ENCODE results near the gene PDIA6. TPM values are rescaled to one million over a fixed set of nuclear protein-coding genes. Genes with fewer than 3 reads are reported as not detected.
"Not testable (repeated sequence)": the region's sequence is repeated elsewhere in the genome, so short reads cannot be mapped to it uniquely, and the experiment has no call there.

Gene PDIA6
- total RNA-seq, 1 donor = 58.7 TPM

DNA sequence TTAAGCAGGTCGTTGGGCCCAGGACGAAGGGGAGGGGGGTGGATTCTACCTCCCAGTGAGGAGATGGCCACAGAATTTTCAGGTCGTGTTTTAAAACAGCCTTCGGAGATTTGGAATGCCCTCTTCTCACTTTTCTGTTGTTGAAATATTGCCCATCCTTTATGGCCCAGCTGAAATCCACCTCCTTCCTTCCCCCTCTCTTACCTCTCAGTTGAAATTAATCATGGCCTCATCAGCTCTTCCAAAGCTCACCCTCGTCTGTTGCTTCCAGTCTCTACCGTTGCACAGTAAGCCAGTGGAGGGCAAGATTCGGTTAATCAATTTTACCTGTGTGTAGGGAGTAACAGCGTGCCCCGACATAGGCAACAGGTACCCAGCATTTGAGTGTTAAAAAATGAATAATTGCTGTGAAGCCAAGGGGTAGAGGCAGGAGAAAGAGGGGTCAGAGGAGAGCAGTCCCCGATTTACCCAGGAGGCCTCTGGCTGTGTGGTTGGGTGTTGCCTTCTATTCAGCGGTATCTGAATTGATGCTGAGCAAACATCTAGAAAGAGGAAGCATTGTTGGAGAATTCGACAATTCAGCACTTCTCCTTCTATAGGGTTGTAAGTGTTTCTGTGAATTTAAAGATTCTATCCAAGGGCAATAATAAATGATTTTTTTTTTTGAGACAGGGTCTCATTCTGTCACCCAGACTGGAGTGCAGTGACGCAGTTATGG lies 8.6 kb upstream of the PDIA6 start:
- Histone ChIP-seq H3K4me3 (ENCODE audit: low read length) (no peak overlapping the region), H3K9me3 (ENCODE audit: low read depth, low read length) (no peaks in the 10 kb centered on the region), H3K27me3 (ENCODE audit: insufficient read depth, low read length) (peaks cover 4% of the 10 kb centered on the region), H3K4me1 (ENCODE audit: insufficient read depth, low read length) (peaks cover 10% of the 10 kb centered on the region)

DNA sequence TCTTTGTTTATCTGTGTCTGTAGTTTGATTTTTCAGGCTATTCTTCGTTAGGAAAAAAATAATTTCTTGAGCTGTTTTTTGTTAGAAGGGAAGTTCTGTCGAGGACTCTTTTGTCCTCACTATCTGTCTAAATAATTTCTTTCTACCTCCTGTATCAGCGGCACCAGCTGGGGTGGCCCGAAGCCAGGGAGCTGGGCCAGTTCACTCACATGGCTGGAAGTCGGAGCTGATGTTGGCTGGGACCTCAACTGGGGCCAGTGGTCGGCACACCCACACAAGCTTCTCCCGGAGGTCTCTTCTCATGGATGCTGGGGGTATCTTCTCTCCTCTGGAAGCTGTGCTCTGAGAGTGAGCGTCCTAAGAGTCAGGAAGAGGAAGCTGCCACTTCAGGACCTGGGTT lies 8.0 kb upstream of the PDIA6 start:
- Histone ChIP-seq H3K4me3 (ENCODE audit: low read length) (no peak overlapping the region), H3K4me1 (ENCODE audit: insufficient read depth, low read length) (peaks cover 10% of the 10 kb centered on the region), H3K27me3 (ENCODE audit: insufficient read depth, low read length) (peaks cover 2% of the 10 kb centered on the region), H3K9me3 (ENCODE audit: low read depth, low read length) (no peaks in the 10 kb centered on the region)

DNA sequence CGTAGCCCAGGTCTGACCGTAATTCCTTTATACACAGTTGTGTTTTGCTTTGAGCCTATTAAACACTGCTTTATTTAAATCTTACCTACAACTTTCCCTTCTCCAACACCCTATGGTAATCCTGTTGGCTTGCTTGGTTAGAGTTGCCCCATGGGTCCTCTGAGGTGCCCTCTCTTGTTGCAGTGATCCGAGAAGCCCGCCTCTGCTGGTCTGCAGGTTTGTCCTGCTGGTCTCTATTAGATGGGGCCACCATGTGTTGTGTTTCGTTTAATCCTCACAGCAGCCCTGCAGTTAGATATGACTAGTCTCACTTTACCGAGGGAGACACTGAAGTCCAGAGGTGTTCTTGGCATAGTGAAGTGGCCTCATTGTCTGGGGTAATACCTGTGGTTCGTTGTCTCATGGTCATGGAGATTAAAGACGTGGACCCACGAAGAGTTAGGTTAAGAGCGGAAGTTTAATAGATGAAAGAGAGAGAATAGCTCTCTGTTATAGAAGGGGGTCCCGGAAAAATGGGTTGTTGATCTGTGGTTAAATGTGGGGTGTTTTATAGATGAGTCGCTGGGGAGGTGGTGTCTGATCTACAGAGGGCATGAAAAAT lies 7.2 kb upstream of the PDIA6 start:
- H3K4me1 ChIP-seq (ENCODE audit: insufficient read depth, low read length) = peaks cover 10% of the 10 kb centered on the region
- no peaks in the 10 kb centered on the region for H3K27me3 ChIP-seq (ENCODE audit: insufficient read depth, low read length)
- H3K9me3 ChIP-seq (ENCODE audit: low read depth, low read length) = no peaks in the 10 kb centered on the region
- no peak overlapping the region for H3K4me3 ChIP-seq (ENCODE audit: low read length)

DNA sequence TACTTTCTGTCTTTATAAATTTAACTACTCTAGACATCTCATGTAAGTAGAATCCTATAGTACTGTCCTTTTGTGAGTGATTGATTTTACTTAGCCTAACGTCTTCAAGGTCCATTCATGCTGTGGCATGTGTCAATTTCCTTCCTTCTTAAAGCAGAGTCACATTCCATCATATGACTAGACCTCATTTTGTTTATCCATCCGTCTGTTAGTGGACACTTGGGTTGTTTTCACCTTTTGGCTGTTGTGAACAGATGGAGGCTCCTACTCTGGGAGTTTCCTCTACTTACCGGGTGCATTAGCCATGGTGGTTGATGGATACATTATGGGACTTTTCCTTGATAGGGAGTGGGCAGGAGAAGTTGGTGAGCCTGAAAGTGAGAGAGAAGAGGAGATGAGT lies 6.4 kb upstream of the PDIA6 start:
- H3K27me3 ChIP-seq (ENCODE audit: insufficient read depth, low read length) = no peaks in the 10 kb centered on the region
- H3K4me1 ChIP-seq (ENCODE audit: insufficient read depth, low read length) = peaks cover 10% of the 10 kb centered on the region
- H3K4me3 ChIP-seq (ENCODE audit: low read length) = no peak overlapping the region
- H3K9me3 ChIP-seq (ENCODE audit: low read depth, low read length) = no peaks in the 10 kb centered on the region

DNA sequence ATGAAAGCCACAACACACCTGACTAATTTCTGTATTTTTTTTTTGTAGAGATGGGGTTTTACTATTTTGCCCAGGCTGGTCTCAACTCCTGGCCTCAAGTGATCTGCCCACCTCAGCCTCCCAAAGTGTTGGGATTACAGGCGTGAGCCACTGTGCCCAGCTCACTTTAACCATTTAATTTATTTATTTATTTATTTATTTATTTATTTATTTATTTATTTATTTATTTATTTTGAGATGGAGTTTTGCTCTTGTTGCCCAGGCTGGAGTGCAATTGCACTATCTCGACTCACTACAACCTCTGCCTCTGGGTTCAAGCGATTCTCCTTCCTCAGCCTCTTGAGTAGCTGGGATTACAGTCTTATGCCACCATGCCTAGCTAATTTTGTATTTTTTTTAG lies 5.7 kb upstream of the PDIA6 start:
- H3K9me3 ChIP-seq (ENCODE audit: low read depth, low read length); H3K27me3 ChIP-seq (ENCODE audit: insufficient read depth, low read length); H3K4me3 ChIP-seq (ENCODE audit: low read length): not testable (repeated sequence)
- H3K4me1 ChIP-seq (ENCODE audit: insufficient read depth, low read length) = peaks cover 10% of the 10 kb centered on the region

DNA sequence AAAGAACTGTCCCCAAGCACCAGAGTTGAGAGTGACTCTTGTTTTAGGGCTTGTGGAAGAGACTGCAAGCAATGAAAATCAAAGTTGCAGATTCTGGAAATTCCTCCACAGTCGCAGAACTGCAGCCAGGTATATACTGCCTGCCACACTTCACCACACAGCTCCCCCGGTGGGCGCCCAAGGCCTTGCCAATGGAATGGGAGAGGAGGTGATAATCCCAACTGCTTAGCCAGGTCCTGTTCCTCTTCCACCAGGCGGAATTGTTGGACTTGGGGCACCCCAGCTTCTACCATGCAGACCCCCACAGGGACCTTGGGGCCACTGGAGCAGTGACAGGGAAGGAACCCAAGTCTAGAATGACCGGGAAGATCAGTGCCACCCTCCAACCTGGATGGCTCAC lies 4.8 kb upstream of the PDIA6 start:
- H3K9me3 ChIP-seq (ENCODE audit: low read depth, low read length) = no peaks in the 10 kb centered on the region
- no peak overlapping the region for H3K4me3 ChIP-seq (ENCODE audit: low read length)
- no peaks in the 10 kb centered on the region for H3K27me3 ChIP-seq (ENCODE audit: insufficient read depth, low read length)
- H3K4me1 ChIP-seq (ENCODE audit: insufficient read depth, low read length) = peaks cover 13% of the 10 kb centered on the region

DNA sequence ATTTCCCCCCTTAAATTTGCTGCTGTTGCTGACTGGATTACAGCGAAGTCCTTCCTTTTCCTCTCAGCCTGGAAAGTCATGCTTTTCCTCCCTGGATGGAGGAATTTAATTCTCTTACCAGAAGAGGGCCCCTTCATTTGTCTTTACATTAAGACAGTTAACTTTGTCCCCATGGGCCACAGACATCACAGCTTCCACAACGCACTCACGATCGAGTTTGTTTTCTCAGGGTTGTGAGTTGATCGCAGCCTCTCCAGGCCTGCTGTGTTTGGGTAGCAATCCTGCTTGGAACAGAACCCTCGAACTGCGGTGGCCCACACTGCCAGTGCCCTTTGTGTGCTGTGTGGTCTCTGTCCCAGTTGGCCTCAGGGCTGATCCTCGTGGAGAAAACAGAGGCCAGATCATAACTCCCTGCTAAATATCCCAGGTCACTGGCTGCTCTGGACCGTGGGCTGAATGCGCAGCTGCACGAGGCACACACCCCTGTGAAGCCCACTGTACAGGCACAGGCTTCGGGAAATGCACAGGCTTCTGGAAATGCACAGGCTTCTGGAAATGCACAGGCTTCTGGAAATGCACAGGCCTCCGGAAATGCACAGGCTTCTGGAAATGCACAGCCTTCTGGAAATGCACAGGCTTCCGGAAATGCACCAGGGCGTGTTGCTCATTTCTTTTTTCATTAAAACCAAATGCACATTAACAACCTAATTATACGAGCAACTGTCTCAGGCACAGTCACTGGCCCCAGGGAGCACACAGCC lies 2.2 kb upstream of the PDIA6 start:
- Histone ChIP-seq H3K4me3 (ENCODE audit: low read length) (no peak overlapping the region), H3K4me1 (ENCODE audit: insufficient read depth, low read length) (peaks cover 20% of the 10 kb centered on the region), H3K9me3 (ENCODE audit: low read depth, low read length) (no peaks in the 10 kb centered on the region), H3K27me3 (ENCODE audit: insufficient read depth, low read length) (no peaks in the 10 kb centered on the region)

DNA sequence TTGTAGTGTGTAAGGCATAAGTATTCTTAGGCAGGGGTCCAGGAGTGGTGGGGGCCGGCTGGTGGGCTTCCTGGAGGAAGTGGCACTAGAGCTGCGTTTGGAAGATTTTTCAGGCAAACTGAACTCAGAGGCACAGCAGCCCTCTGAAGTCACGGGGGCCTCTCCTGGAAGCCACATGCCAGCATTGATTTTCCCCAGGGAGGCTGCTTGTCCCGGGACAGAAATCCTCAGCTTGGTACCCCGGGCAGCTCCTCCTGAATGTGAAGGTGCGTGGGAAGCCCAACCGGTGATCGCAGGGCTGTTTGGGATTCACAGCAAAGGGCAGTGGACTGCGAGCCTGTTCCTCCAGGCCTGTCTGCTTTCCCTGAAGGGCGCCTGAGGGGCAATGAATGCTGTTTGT lies 1.6 kb upstream of the PDIA6 start:
- Histone ChIP-seq H3K4me3 (ENCODE audit: low read length) (no peak overlapping the region), H3K9me3 (ENCODE audit: low read depth, low read length) (no peaks in the 10 kb centered on the region), H3K27me3 (ENCODE audit: insufficient read depth, low read length) (no peaks in the 10 kb centered on the region), H3K4me1 (ENCODE audit: insufficient read depth, low read length) (peaks cover 26% of the 10 kb centered on the region)

DNA sequence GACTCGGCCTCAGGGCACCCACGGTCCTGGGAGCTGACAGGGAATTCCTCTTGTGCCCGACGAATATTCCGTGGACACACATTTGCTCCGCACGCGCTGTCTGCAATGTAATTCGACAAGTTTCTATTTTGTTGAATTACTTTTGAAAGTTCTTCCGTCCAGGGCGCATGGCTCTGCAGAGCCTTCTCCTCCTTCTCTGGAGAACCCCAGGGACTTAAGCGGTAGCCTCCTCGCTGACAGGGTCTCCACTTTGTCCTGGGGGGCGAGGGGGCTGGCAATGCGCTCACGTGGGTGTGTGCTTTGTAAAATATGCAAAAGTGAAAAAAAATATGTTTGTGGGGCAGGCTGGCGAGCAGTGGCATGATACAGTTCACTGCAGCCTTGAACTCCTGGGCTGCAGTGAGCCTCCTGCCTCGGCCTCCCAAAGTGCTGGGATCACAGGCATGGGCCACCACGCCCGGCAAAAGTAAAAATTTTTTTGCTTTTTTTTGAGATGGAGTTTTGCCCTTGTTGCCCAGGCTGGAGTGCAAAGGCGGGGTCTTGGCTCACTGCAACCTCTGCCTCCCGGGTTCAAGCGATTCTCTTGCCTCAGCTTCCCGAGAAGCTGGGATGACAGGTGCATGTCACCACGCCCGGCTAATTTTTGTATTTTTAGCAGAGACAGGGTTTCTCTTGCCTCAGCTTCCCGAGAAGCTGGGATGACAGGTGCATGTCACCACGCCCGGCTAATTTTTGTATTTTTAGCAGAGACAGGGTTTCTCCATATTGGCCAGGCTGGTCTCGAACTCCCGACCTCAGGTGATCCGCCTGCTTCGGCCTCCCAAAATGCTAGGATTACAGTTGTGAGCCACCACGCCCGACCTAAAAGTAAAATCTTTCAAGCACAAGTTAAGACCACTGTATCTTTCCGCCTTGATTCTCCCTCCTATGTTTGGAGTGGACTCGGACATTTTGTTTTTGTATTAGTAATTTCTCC lies 866 bp upstream of the PDIA6 start:
- Histone ChIP-seq H3K4me3 (ENCODE audit: low read length) (peak overlapping the region; percentile 85), H3K4me1 (ENCODE audit: insufficient read depth, low read length) (peaks cover 31% of the 10 kb centered on the region)
- H3K27me3 ChIP-seq (ENCODE audit: insufficient read depth, low read length); H3K9me3 ChIP-seq (ENCODE audit: low read depth, low read length): not testable (repeated sequence)

DNA sequence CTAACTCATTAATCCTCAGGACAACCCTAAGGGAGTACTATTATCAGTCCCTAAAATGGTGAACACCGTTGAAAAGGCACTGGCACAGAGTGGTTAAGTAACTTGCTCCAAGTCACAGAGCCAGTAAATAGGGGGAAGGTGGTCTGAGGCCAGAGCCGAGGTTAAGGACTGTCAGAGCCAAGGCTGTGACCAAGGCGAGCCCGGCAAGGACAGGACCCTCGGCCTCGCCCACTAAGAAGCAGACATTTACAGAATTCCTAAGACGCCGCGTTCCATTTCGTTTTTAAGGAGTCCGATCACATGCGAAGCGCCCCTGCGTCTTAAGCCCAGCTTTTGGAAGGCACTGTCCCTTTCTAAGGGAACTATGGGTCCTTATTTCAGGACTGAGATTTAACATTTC lies 1.1 kb downstream of the PDIA6 start:
- no peaks in the 10 kb centered on the region for H3K27me3 ChIP-seq (ENCODE audit: insufficient read depth, low read length)
- H3K4me1 ChIP-seq (ENCODE audit: insufficient read depth, low read length) = peaks cover 34% of the 10 kb centered on the region
- H3K4me3 ChIP-seq (ENCODE audit: low read length) = peak overlapping the region; percentile 85
- no peaks in the 10 kb centered on the region for H3K9me3 ChIP-seq (ENCODE audit: low read depth, low read length)

DNA sequence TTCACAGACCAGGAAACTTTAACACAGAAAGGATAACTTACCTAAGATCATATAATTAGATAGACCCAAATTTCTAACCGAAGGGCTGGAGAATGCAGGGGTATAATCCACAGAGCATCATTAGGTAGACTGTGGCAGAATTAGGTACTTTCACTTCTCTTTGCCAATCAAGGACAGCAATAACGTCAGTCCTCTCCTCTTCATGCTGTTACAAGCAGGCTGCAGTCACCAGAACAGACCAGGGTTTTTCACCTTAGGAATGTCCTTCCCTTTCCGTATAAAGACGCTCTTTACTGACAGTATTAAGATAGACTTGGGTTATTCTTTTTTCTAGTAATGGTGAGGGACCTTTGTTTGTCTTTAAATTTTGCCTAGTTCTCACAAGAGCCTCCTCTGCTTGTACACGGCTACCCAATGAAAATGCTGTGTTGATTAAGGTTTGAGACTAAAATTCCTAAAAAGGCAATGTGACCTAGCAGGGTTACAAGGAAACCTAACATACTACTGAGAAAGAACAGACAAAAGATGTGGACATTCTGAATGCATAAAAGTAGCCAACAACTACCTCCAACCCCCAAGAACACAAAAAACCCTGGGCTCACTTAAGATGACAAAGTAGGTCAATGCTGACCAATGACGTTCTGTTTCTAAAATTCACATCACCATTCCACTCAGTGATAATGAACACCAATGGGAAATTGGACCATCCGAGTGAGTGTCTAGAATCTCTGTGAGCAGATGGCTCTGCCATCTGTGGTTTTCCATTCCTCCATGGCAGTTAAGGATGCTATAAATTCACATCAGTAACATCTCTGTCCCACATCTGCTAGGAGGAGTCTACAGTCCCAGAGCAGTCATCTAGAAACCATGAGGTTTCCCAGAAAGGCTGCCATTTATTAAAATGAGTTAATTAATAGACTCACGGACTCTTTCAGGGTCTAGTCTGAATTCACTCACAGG lies 2.1 kb downstream of the PDIA6 start:
- Histone ChIP-seq H3K4me1 (ENCODE audit: insufficient read depth, low read length) (peaks cover 34% of the 10 kb centered on the region), H3K27me3 (ENCODE audit: insufficient read depth, low read length) (no peaks in the 10 kb centered on the region), H3K4me3 (ENCODE audit: low read length) (peak overlapping the region; percentile 85), H3K9me3 (ENCODE audit: low read depth, low read length) (no peaks in the 10 kb centered on the region)

DNA sequence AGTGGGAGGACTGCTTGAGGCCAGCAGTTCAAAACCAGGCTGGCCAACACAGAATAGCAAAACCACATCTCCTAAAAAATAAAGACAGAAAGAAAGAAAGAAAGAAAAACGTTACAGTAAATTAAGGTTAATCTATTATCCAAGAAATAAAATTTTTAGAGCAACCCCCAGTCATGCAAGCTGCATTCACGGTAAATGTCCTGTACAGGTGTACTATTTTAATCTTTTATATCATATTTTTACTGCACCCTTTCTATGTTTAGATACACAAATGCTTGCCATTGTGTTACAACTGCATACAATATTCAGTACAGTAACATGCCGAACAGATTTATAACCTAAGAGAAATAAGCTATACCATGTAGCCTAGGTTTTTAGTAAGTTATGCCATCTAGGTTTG lies 6.0 kb downstream of the PDIA6 start:
- no peak overlapping the region for H3K4me3 ChIP-seq (ENCODE audit: low read length)
- no peaks in the 10 kb centered on the region for H3K27me3 ChIP-seq (ENCODE audit: insufficient read depth, low read length)
- H3K4me1 ChIP-seq (ENCODE audit: insufficient read depth, low read length) = peaks cover 31% of the 10 kb centered on the region

DNA sequence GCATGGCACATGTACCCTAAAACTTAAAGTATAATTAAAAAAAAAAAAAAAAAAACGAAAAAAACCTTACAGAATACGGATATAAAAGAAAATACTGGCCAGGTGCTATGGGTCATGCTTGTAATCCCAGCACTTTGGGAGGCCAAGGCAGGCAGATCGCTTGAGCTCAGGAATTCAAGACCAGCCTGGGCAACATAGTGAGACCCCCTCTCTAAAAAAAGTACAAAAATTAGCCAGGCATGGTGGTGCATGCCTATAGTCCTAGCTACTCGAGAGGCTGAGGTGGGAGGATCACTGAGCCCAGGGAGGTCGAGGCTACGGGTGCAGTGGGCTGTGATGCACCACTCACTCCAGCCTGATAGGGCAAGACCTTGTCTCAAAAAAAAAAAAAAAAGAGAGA lies 6.6 kb downstream of the PDIA6 start:
- not testable (repeated sequence) for H3K9me3 ChIP-seq (ENCODE audit: low read depth, low read length); H3K27me3 ChIP-seq (ENCODE audit: insufficient read depth, low read length); H3K4me3 ChIP-seq (ENCODE audit: low read length)
- peaks cover 25% of the 10 kb centered on the region for H3K4me1 ChIP-seq (ENCODE audit: insufficient read depth, low read length)

More for the DNA sequence above, 6.0 kb downstream of the PDIA6 start:
- H3K9me3 ChIP-seq (ENCODE audit: low read depth, low read length) = no peaks in the 10 kb centered on the region

DNA sequence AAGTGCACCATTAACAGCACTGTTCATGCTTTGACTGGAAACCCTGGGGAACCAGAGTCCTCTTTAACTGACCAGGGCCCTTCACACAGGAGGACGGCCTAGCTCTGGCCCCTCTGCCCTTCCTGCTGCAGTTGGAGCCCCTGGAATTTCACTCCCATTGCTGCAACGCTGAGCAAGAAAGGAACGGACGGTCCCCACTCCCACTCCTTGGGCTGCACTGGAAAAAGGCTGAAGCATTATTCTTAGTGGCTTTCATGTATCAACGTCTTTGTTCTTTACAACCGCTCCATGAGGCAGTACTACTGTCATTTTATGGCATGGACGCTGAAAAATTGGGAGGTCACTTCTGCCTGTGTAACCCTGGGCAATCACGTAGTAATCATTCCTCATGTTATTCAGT lies 9.9 kb downstream of the PDIA6 start:
- Histone ChIP-seq H3K4me3 (ENCODE audit: low read length) (no peak overlapping the region), H3K4me1 (ENCODE audit: insufficient read depth, low read length) (peaks cover 3% of the 10 kb centered on the region), H3K27me3 (ENCODE audit: insufficient read depth, low read length) (no peaks in the 10 kb centered on the region), H3K9me3 (ENCODE audit: low read depth, low read length) (no peaks in the 10 kb centered on the region)

Data from mononuclear cell (primary cell).